ENCODE measurements around the gene EIF5A. TPM values are rescaled to one million over a fixed set of nuclear protein-coding genes. Genes with fewer than 3 reads are reported as not detected.

EIF5A gene
- polyA plus RNA-seq, 3 donors = 465 to 511 (median 485) TPM

DNA sequence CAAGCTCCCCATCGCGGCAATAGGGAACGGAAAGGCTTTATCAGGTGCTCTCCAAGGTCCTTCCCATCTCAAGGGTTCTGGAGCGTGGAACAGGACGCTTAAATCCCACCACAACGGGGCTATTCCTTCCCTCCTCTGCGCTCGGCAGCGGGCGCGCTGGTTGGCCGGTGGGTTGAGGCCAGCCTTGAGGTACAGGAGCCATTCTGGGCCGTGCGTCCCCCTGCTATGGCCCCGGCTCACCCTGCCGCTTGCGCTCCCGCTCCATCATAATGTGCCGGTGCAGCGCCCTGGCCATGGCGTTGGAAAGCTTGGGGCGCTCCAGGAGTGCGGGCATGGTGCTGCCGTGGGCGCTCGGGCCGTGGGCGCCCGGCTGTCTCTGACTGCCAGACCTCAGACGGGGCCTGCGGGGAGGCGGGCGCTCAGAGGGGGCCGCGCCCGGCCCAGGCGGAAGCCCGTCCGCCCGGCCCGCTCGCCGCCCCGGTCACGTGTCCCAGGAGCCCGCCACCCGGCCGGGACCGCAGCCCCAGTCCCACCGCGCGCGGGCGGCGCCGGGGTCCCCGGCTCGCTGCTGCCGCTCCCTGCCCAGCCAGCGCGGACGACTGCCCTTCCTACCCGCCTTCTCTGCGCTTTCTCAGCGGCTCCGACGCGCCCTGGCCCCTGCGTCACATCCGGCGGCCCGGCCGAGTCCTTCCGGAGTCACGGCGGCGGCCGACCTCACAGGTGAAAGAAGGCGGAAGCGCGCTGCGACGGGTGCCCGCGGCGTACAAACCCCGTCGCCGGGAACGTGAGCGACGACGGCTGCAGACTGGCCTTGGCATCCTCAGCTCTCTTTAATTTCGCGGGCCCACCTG is 7.5 kb downstream of the EIF5A start, which contains the start of gene GPS2:
Gene GPS2, minus strand, starts transcription at position 642 of the 851 bp plus-strand sequence. Its CDS starts 308 bp downstream, at position 334.
- Mint-ChIP-seq H3K4me3 (peak within 1 kb of the TSS; percentile 77 to 85), H3K27ac (peak within 1 kb of the TSS; percentile 88 to 95 (median 91)), H3K36me3 (peaks cover 54 to 77% of the 10 kb centered on the region in 2 donors), H3K27me3 (ENCODE audit: low read depth in 3 of 3) (peaks cover 0 to under 1% (median 0%) of the 10 kb centered on the region in 3 donors), H3K4me1 (peaks cover 37% of the 10 kb centered on the region), H3K9me3 (no peaks in the 10 kb centered on the region)
- Histone ChIP-seq H2AFZ (ENCODE audit: insufficient read depth, low read depth, low read length, poor library complexity, severe bottlenecking) (peak within 1 kb of the TSS; percentile 92), H3K27ac (ENCODE audit: low read depth in 1 of 2, low read length in 2 of 2) (peak within 1 kb of the TSS; percentile 77 to 93), H3K9ac (ENCODE audit: insufficient read depth, low read length, poor library complexity, severe bottlenecking) (peak within 1 kb of the TSS; percentile 78), H3K4me2 (replicated peaks; ENCODE audit: extremely low read depth, low read length, poor library complexity, severe bottlenecking) (peak within 1 kb of the TSS; percentile 97), H3K36me3 (replicated peaks in 1 of 2; ENCODE audit: control insufficient read depth in 1 of 2, insufficient read depth in 2 of 2, low read length in 2 of 2) (peaks cover 60 to 65% of the 10 kb centered on the region in 2 donors), H3K4me1 (ENCODE audit: control insufficient read depth in 1 of 2, insufficient read depth in 2 of 2, low read length in 2 of 2) (peaks cover 25 to 33% of the 10 kb centered on the region in 2 donors), H3K79me2 (ENCODE audit: insufficient read depth, low read length) (peaks cover 50% of the 10 kb centered on the region), H3K9me3 (replicated peaks in 1 of 2; ENCODE audit: control insufficient read depth in 1 of 2, insufficient read depth in 1 of 2, low read length in 2 of 2) (no peaks in the 10 kb centered on the region), H3K27me3 (ENCODE audit: control insufficient read depth in 2 of 2, insufficient read depth in 2 of 2, low read length in 2 of 2) (no peaks in the 10 kb centered on the region), H4K20me1 (ENCODE audit: insufficient read depth, low read length) (peaks cover 41% of the 10 kb centered on the region), H3K4me3 (replicated peaks in 1 of 3; ENCODE audit: low read depth in 2 of 3, low read length in 3 of 3) (peak within 1 kb of the TSS; percentile 77 to 91 (median 82))
- peak; percentile 83 to 88 (median 88) for DNase-seq
- TF ChIP-seq CTCF (IDR thresholded peaks at IDR 0.05) = no peak
- intact Hi-C loops (cut with micrococcal nuclease) = no loop called here
- under 1% methylated on average over 95 of the region's 95 CpGs for WGBS (ENCODE audit: insufficient coverage)

DNA sequence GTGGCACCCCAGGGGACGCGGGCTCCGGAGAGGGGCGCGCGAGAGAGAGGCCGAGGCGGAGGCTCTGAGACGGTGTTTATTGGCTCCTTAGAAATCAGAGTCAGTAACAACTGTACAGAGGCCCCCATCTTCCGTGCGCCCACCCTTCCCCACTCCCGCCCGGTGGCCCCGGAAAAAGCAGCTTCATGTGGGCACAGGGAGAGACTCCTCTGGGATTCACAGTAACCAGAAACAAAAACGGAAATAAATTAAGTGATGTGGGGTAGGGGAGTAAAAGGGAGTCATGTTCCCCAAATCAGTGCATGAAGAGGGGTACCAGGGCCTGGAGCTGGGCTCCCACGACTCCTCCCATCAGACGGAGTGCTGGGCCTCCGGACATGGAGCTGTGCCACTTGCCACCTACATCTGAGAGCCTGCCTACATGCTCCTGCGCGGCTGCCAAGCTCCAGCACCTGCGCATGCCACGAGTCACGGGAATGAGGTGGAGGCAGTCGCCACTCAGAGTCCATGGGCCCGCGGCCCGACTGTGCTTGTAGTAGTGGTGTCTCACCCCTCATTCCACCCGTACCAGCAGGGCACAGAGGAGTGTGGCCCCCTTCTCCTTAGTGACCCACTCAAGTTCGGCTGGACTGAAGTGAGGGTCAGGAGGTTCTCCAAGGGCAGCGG is 8.3 kb downstream of the EIF5A start:
- Histone ChIP-seq H3K27ac (ENCODE audit: low read depth in 1 of 2, low read length in 2 of 2) (peak overlapping the region; percentile 77 to 93), H3K4me1 (ENCODE audit: control insufficient read depth in 1 of 2, insufficient read depth in 2 of 2, low read length in 2 of 2) (peaks cover 23 to 28% of the 10 kb centered on the region in 2 donors), H4K20me1 (ENCODE audit: insufficient read depth, low read length) (peaks cover 34% of the 10 kb centered on the region), H3K4me3 (replicated peaks in 1 of 3; ENCODE audit: low read depth in 2 of 3, low read length in 3 of 3) (peak overlapping the region; percentile 58 to 91 (median 77)), H3K36me3 (replicated peaks in 1 of 2; ENCODE audit: control insufficient read depth in 1 of 2, insufficient read depth in 2 of 2, low read length in 2 of 2) (peaks cover 60 to 65% of the 10 kb centered on the region in 2 donors), H3K9me3 (replicated peaks in 1 of 2; ENCODE audit: control insufficient read depth in 1 of 2, insufficient read depth in 1 of 2, low read length in 2 of 2) (no peaks in the 10 kb centered on the region), H3K79me2 (ENCODE audit: insufficient read depth, low read length) (peaks cover 42% of the 10 kb centered on the region), H3K27me3 (ENCODE audit: control insufficient read depth in 2 of 2, insufficient read depth in 2 of 2, low read length in 2 of 2) (no peaks in the 10 kb centered on the region), H3K4me2 (replicated peaks; ENCODE audit: extremely low read depth, low read length, poor library complexity, severe bottlenecking) (peak overlapping the region; percentile 97), H3K9ac (ENCODE audit: insufficient read depth, low read length, poor library complexity, severe bottlenecking) (peak overlapping the region; percentile 78), H2AFZ (ENCODE audit: insufficient read depth, low read depth, low read length, poor library complexity, severe bottlenecking) (peak overlapping the region; percentile 92)
- peaks cover 31% of the 10 kb centered on the region for H3K4me1 Mint-ChIP-seq
- H3K4me3 Mint-ChIP-seq = peak overlapping the region; percentile 77 to 83
- peaks cover 46 to 77% of the 10 kb centered on the region in 2 donors for H3K36me3 Mint-ChIP-seq
- H3K9me3 Mint-ChIP-seq = no peaks in the 10 kb centered on the region
- no peaks in the 10 kb centered on the region for H3K27me3 Mint-ChIP-seq (ENCODE audit: low read depth in 3 of 3)
- TF ChIP-seq CTCF (IDR thresholded peaks at IDR 0.05) = no peak
- WGBS (ENCODE audit: insufficient coverage) = 13% methylated on average over 10 of the region's 30 CpGs
- peak overlapping the region; percentile 86 to 95 (median 91) for H3K27ac Mint-ChIP-seq
- intact Hi-C loops (cut with micrococcal nuclease) = no loop called here
- DNase-seq = no peak

Data from CD14-positive monocyte (primary cell).